ENCODE results near the gene ERGIC1. TPM values are rescaled to one million over a fixed set of nuclear protein-coding genes. Genes with fewer than 3 reads are reported as not detected.

Gene ERGIC1
- total and polyA plus RNA-seq, 2 of the 13 experiments (the other 11 are each of a cell fraction or from before 2014, with no cell fraction given) = 78.5 to 184 TPM

- TF ChIP-seq MAF1 (CRISPR knock-in tag; IDR thresholded peaks at IDR 0.05; ENCODE audit: borderline replicate concordance) (no peak), GATA4 (IDR thresholded peaks at IDR 0.05; ENCODE audit: borderline replicate concordance, low read depth) (peak; percentile 92), ZSCAN22 (CRISPR knock-in tag; IDR thresholded peaks at IDR 0.05) (no peak), TIGD3 (CRISPR knock-in tag; IDR thresholded peaks at IDR 0.05; ENCODE audit: borderline replicate concordance) (no peak), CSRNP2 (CRISPR knock-in tag; conservative IDR thresholded peaks at IDR 0.05; ENCODE audit: low read depth) (no peak), FLYWCH1 (CRISPR knock-in tag; IDR thresholded peaks at IDR 0.05) (no peak), FOXK1 (CRISPR knock-in tag; IDR thresholded peaks at IDR 0.05; ENCODE audit: borderline replicate concordance, low read depth) (no peak; the same call in 1 of the 2 replicates), ETV5 (CRISPR knock-in tag; IDR thresholded peaks at IDR 0.05; ENCODE audit: borderline replicate concordance) (peak; percentile 54; the same call in 1 of the 2 replicates), JUN (CRISPR knock-in tag; IDR thresholded peaks at IDR 0.05) (0 out of 2 replicates have a peak, but pooled peaks have one; percentile 16), NPAS2 (CRISPR knock-in tag; IDR thresholded peaks at IDR 0.05; ENCODE audit: borderline replicate concordance) (no peak), ZNF335 (CRISPR knock-in tag; IDR thresholded peaks at IDR 0.05) (no peak), ZKSCAN5 (CRISPR knock-in tag; IDR thresholded peaks at IDR 0.05) (no peak), CCAR2 (optimal IDR thresholded peaks at IDR 0.05; ENCODE audit: low read depth, low read length) (no peak), NBN (conservative IDR thresholded peaks at IDR 0.05) (no peak)
- TF ChIP-seq, protein P1, sequence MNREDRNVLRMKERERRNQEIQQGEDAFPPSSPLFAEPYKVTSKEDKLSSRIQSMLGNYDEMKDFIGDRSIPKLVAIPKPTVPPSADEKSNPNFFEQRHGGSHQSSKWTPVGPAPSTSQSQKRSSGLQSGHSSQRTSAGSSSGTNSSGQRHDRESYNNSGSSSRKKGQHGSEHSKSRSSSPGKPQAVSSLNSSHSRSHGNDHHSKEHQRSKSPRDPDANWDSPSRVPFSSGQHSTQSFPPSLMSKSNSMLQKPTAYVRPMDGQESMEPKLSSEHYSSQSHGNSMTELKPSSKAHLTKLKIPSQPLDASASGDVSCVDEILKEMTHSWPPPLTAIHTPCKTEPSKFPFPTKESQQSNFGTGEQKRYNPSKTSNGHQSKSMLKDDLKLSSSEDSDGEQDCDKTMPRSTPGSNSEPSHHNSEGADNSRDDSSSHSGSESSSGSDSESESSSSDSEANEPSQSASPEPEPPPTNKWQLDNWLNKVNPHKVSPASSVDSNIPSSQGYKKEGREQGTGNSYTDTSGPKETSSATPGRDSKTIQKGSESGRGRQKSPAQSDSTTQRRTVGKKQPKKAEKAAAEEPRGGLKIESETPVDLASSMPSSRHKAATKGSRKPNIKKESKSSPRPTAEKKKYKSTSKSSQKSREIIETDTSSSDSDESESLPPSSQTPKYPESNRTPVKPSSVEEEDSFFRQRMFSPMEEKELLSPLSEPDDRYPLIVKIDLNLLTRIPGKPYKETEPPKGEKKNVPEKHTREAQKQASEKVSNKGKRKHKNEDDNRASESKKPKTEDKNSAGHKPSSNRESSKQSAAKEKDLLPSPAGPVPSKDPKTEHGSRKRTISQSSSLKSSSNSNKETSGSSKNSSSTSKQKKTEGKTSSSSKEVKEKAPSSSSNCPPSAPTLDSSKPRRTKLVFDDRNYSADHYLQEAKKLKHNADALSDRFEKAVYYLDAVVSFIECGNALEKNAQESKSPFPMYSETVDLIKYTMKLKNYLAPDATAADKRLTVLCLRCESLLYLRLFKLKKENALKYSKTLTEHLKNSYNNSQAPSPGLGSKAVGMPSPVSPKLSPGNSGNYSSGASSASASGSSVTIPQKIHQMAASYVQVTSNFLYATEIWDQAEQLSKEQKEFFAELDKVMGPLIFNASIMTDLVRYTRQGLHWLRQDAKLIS (CRISPR knock-in tag; IDR thresholded peaks at IDR 0.05) = no peak
- TF ChIP-seq, protein P2, sequence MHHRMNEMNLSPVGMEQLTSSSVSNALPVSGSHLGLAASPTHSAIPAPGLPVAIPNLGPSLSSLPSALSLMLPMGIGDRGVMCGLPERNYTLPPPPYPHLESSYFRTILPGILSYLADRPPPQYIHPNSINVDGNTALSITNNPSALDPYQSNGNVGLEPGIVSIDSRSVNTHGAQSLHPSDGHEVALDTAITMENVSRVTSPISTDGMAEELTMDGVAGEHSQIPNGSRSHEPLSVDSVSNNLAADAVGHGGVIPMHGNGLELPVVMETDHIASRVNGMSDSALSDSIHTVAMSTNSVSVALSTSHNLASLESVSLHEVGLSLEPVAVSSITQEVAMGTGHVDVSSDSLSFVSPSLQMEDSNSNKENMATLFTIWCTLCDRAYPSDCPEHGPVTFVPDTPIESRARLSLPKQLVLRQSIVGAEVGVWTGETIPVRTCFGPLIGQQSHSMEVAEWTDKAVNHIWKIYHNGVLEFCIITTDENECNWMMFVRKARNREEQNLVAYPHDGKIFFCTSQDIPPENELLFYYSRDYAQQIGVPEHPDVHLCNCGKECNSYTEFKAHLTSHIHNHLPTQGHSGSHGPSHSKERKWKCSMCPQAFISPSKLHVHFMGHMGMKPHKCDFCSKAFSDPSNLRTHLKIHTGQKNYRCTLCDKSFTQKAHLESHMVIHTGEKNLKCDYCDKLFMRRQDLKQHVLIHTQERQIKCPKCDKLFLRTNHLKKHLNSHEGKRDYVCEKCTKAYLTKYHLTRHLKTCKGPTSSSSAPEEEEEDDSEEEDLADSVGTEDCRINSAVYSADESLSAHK (CRISPR knock-in tag; IDR thresholded peaks at IDR 0.05; ENCODE audit: borderline replicate concordance) = no peak
- TF ChIP-seq, protein P3, sequence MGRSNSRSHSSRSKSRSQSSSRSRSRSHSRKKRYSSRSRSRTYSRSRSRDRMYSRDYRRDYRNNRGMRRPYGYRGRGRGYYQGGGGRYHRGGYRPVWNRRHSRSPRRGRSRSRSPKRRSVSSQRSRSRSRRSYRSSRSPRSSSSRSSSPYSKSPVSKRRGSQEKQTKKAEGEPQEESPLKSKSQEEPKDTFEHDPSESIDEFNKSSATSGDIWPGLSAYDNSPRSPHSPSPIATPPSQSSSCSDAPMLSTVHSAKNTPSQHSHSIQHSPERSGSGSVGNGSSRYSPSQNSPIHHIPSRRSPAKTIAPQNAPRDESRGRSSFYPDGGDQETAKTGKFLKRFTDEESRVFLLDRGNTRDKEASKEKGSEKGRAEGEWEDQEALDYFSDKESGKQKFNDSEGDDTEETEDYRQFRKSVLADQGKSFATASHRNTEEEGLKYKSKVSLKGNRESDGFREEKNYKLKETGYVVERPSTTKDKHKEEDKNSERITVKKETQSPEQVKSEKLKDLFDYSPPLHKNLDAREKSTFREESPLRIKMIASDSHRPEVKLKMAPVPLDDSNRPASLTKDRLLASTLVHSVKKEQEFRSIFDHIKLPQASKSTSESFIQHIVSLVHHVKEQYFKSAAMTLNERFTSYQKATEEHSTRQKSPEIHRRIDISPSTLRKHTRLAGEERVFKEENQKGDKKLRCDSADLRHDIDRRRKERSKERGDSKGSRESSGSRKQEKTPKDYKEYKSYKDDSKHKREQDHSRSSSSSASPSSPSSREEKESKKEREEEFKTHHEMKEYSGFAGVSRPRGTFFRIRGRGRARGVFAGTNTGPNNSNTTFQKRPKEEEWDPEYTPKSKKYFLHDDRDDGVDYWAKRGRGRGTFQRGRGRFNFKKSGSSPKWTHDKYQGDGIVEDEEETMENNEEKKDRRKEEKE (IDR thresholded peaks at IDR 0.05) = no peak
These were observed 60.8 kb downstream of the ERGIC1 start (continued) for GRCh38 chr5:172894767-172895388.
